ENCODE measurements around the gene CCIN. TPM values are rescaled to one million over a fixed set of nuclear protein-coding genes. Genes with fewer than 3 reads are reported as not detected.
A peak's percentile ranks its signal among the peaks of the same experiment; 100 is the strongest.

The CCIN gene
- total and polyA plus RNA-seq, 2 of the 13 experiments (the other 11 are each of a cell fraction or from before 2014, with no cell fraction given) = not detected

DNA sequence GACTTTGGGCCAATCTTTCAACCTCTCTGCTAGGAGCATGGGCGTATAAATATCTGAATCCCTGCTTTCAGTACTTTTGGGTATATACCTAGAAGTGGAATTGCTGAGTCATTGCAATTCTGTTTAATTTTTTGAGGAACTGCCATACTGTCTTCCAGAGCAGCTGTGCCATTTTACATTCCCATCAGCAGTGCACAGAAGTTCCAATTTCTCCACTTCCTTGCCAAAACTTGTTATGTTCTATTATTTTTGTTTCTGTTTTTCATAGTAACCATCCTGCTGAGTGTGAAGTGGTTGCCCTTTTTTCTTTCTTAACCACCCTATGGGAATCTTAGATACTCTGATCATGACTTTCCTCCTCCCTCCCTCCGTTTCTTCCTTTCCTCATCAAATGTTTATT lies 11.1 kb upstream of the CCIN start:
- peaks cover 3% of the 10 kb centered on the region; the same call in 1 of the 2 replicates for H3K4me1 ChIP-seq (ENCODE audit: insufficient read depth, low read length)
- H4K20me1 ChIP-seq (ENCODE audit: insufficient read depth, low read length) = no peaks in the 10 kb centered on the region
- H3K79me2 ChIP-seq (ENCODE audit: insufficient read depth, low read length) = no peaks in the 10 kb centered on the region
- no peak overlapping the region for H2AFZ ChIP-seq (ENCODE audit: low read length)
- FAIRE-seq (no peak), DNase-seq (ENCODE audit: low spot score) (no peak), ATAC-seq (no peak)
- no peaks in the 10 kb centered on the region; a peak in 1 of 5 replicates for H3K27me3 ChIP-seq (ENCODE audit: control insufficient read depth in 1 of 2, insufficient read depth in 2 of 2, low read length in 2 of 2)
- WGBS (ENCODE audit: low lambda C conversion rate) = 68% methylated on average over 2 of the region's 2 CpGs
- H3K36me3 ChIP-seq (replicated peaks in 1 of 2; ENCODE audit: control insufficient read depth in 1 of 2, insufficient read depth in 2 of 2, low read length in 2 of 2) = no peaks in the 10 kb centered on the region
- ChIA-PET CTCF (ENCODE audit: low intra/inter-chr PET ratio, low total read pairs) (no interaction called here), POLR2A (no interaction called here)
- intact Hi-C loops (cut with micrococcal nuclease; ENCODE audit: unreplicated experiment) (no loop called here), in situ Hi-C loops (cut with HindIII; ENCODE audit: extremely low pct_ligation_motif_present, low pct_unique_long_range_greater_than_20kb) (no loop called here)
- H3K27ac ChIP-seq (ENCODE audit: extremely low read length, insufficient read depth, low read length) = no peak overlapping the region
- H3K4me2 ChIP-seq (ENCODE audit: low read depth, low read length) = no peak overlapping the region
- no peak overlapping the region for H3K4me3 ChIP-seq (replicated peaks in 1 of 3; ENCODE audit: insufficient read depth in 1 of 3, low read depth in 2 of 3, low read length in 3 of 3)
- H3K9ac ChIP-seq (ENCODE audit: insufficient read depth, low read depth, low read length) = no peak overlapping the region
- no TSS peak for BruUV-seq (replicated peaks)
- H3K9me3 ChIP-seq (ENCODE audit: low read length) = no peaks in the 10 kb centered on the region
- TF ChIP-seq, protein P1, sequence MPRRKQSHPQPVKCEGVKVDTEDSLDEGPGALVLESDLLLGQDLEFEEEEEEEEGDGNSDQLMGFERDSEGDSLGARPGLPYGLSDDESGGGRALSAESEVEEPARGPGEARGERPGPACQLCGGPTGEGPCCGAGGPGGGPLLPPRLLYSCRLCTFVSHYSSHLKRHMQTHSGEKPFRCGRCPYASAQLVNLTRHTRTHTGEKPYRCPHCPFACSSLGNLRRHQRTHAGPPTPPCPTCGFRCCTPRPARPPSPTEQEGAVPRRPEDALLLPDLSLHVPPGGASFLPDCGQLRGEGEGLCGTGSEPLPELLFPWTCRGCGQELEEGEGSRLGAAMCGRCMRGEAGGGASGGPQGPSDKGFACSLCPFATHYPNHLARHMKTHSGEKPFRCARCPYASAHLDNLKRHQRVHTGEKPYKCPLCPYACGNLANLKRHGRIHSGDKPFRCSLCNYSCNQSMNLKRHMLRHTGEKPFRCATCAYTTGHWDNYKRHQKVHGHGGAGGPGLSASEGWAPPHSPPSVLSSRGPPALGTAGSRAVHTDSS (CRISPR knock-in tag; conservative IDR thresholded peaks at IDR 0.05) = no peak
- TF ChIP-seq MAFK (conservative IDR thresholded peaks at IDR 0.05 in 1 of 2, IDR thresholded peaks at IDR 0.05 in 1 of 2; ENCODE audit: low read length in 2 of 2) (peak; percentile 61 to 80), NFE2L2 (IDR thresholded peaks at IDR 0.05; ENCODE audit: low read length) (peak; percentile 89), ZNF382 (CRISPR knock-in tag; IDR thresholded peaks at IDR 0.05; ENCODE audit: borderline replicate concordance) (no peak), CBX1 (IDR thresholded peaks at IDR 0.05; ENCODE audit: low read depth) (no peak), ZNF335 (CRISPR knock-in tag; IDR thresholded peaks at IDR 0.05) (no peak), ZFP62 (CRISPR knock-in tag; IDR thresholded peaks at IDR 0.05) (no peak), NFYC (CRISPR knock-in tag; IDR thresholded peaks at IDR 0.05) (no peak), MAFF (IDR thresholded peaks at IDR 0.05; ENCODE audit: low read depth, low read length) (peak; percentile 60; the same call in 1 of the 2 replicates), MEIS1 (CRISPR knock-in tag; IDR thresholded peaks at IDR 0.05; ENCODE audit: borderline replicate concordance) (no peak), RBM22 (optimal IDR thresholded peaks at IDR 0.05; ENCODE audit: low read length) (no peak)
- TF ChIP-seq, protein P2, sequence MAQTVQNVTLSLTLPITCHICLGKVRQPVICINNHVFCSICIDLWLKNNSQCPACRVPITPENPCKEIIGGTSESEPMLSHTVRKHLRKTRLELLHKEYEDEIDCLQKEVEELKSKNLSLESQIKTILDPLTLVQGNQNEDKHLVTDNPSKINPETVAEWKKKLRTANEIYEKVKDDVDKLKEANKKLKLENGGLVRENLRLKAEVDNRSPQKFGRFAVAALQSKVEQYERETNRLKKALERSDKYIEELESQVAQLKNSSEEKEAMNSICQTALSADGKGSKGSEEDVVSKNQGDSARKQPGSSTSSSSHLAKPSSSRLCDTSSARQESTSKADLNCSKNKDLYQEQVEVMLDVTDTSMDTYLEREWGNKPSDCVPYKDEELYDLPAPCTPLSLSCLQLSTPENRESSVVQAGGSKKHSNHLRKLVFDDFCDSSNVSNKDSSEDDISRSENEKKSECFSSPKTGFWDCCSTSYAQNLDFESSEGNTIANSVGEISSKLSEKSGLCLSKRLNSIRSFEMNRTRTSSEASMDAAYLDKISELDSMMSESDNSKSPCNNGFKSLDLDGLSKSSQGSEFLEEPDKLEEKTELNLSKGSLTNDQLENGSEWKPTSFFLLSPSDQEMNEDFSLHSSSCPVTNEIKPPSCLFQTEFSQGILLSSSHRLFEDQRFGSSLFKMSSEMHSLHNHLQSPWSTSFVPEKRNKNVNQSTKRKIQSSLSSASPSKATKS (CRISPR knock-in tag; IDR thresholded peaks at IDR 0.05) = no peak

Data from HepG2 (cell line).